PC-9 (cell line): Measurements from ENCODE around the gene LACTB. TPM values are rescaled to one million over a fixed set of nuclear protein-coding genes. Genes with fewer than 3 reads are reported as not detected.

ENCODE experiments used
- BruUV-seq: library from RNA; stranded (reverse); fragments of 400-500 nt; replicated peaks from 2 replicates; lab custom pipeline; 2021; lab: Mats Ljungman, UMichigan
- CTCF ChIA-PET: fragments of 300-600 bp; sonication (Branson Sonifier 250); formaldehyde crosslinking; loops from one replicate; lab custom pipeline; 2022; ENCODE audit warnings: antibody characterized with exemption; lab: Charles Lee
- POLR2A ChIA-PET: fragments of 300-600 bp; sonication (Branson Sonifier 250); formaldehyde crosslinking; loops from one replicate; lab custom pipeline; 2022; ENCODE audit warnings: antibody characterized with exemption; ENCODE audit not compliant: unreplicated experiment; lab: Charles Lee
- DNase-seq, 2 experiments: peaks; one replicate each; pipeline versions ENCODE4 v3.0.0 to v3.0.0-alpha.2; 2015 to 2022; ENCODE audit warnings: mixed read lengths in 1 of 2
- H2AFZ ChIP-seq: fragments of 200-600 bp; sonication (generic); 2 replicates; pipeline ENCODE4 v1.8.1; 2017; ENCODE audit warnings: antibody characterized with exemption
- H3F3A ChIP-seq: fragments of 200-600 bp; sonication (generic); 2 replicates; pipeline ENCODE4 v1.8.1; 2017; ENCODE audit warnings: antibody characterized with exemption, mild to moderate bottlenecking, low read depth; ENCODE audit not compliant: insufficient read depth
- H3K27ac ChIP-seq: fragments of 200-600 bp; sonication (generic); 2 replicates; pipeline ENCODE4 v1.6.1; 2016; ENCODE audit warnings: mixed run types
- H3K27me3 ChIP-seq: fragments of 200-600 bp; sonication (generic); 2 replicates; pipeline ENCODE4 v1.6.1; 2016; ENCODE audit warnings: low read depth, mixed run types; ENCODE audit not compliant: insufficient read depth
- H3K36me3 ChIP-seq: fragments of 200-600 bp; sonication (generic); 2 replicates; pipeline ENCODE4 v1.6.1; 2016; ENCODE audit warnings: low read depth, mixed run types
- H3K4me1 ChIP-seq: fragments of 200-600 bp; sonication (generic); replicated peaks from 2 replicates; pipeline ENCODE4 v1.6.1; 2016; ENCODE audit warnings: mixed run types; ENCODE audit not compliant: insufficient read depth
- H3K4me2 ChIP-seq: fragments of 200-600 bp; sonication (generic); 2 replicates; pipeline ENCODE4 v1.6.1; 2017; ENCODE audit warnings: mixed run types
- H3K4me3 ChIP-seq: fragments of 200-600 bp; sonication (generic); 2 replicates; pipeline ENCODE4 v1.6.1; 2016; ENCODE audit warnings: mixed run types
- H3K79me2 ChIP-seq: fragments of 200-600 bp; sonication (generic); 2 replicates; pipeline ENCODE4 v1.6.1; 2017; ENCODE audit warnings: low read depth, mixed run types
- H3K9me2 ChIP-seq: fragments of 200-600 bp; sonication (generic); 2 replicates; pipeline ENCODE4 v1.8.1; 2017; ENCODE audit warnings: mild to moderate bottlenecking; ENCODE audit not compliant: insufficient read depth
- H3K9me3 ChIP-seq: fragments of 200-600 bp; sonication (generic); 2 replicates; pipeline ENCODE4 v1.8.1; 2016; ENCODE audit warnings: low read depth; ENCODE audit not compliant: insufficient read depth
- H4K20me1 ChIP-seq: fragments of 200-600 bp; sonication (generic); 2 replicates; pipeline ENCODE4 v1.8.1; 2017; ENCODE audit not compliant: insufficient read depth
- CTCF ChIP-seq: fragments of 200-600 bp; sonication (generic); conservative IDR thresholded peaks from 2 replicates; pipeline ENCODE4 v1.6.1; 2017; ENCODE audit warnings: mixed run types, antibody characterized with exemption, mild to moderate bottlenecking, moderate library complexity
- EZH2 ChIP-seq: fragments of 200-600 bp; sonication (generic); IDR thresholded peaks from 2 replicates; pipeline ENCODE4 v1.8.0; 2017; ENCODE audit warnings: antibody characterized with exemption, low read depth
- intact Hi-C: fragments of 100-400 bp; cut with micrococcal nuclease; formaldehyde crosslinking; loops from one replicate; pipeline ENCODE4 v1.10.0; 2022; ENCODE audit not compliant: unreplicated experiment
- total RNA-seq: library from RNA; stranded (reverse); gene quantifications from 2 replicates; pipeline ENCODE4 v1.2.3, GENCODE V29; 2021

LACTB gene
- total RNA-seq, 1 experiment from 2014 or later: 17.1 TPM

- CTCF ChIA-PET: interaction anchor here (0.6 kb wide), 1 partner anchor 27 kb away, joined by 3 read pairs; no protein-coding TSS in a partner anchor
- Histone ChIP-seq H3K27ac (0 out of 2 replicates have a peak overlapping the region, but pooled peaks have one; percentile 61), H3K9me3 (no peaks in the 10 kb centered on the region), H3K27me3 (no peaks in the 10 kb centered on the region), H3K79me2 (peaks cover 10% of the 10 kb centered on the region), H3K9me2 (no peaks in the 10 kb centered on the region), H3K4me3 (peak overlapping the region; percentile 71), H2AFZ (peak overlapping the region; percentile 78; the same call in 1 of the 2 replicates), H4K20me1 (no peaks in the 10 kb centered on the region), H3K4me1 (peaks cover 13% of the 10 kb centered on the region), H3F3A (no peaks in the 10 kb centered on the region), H3K4me2 (peak overlapping the region; percentile 91), H3K36me3 (no peaks in the 10 kb centered on the region)
- no TSS peak for BruUV-seq
- intact Hi-C loops: loop anchor here (2.0 to 10.0 kb wide), 4 partner anchors 35 to 249 kb away; partner anchors contain the start of gene LACTB
- POLR2A ChIA-PET: interaction anchor here (0.7 kb wide), 1 partner anchor 263 kb away, joined by 3 read pairs; no protein-coding TSS in a partner anchor
- no peak for DNase-seq
- TF ChIP-seq CTCF: no peak
- no peak for TF ChIP-seq EZH2
These were observed 34.5 kb downstream of the LACTB start for GRCh38 chr15:63156086-63156710.

- Histone ChIP-seq H2AFZ (peak overlapping the region; percentile 78), H3K4me1 (peaks cover 13% of the 10 kb centered on the region), H3K27me3 (no peaks in the 10 kb centered on the region), H3K4me3 (peak overlapping the region; percentile 71), H3K36me3 (no peaks in the 10 kb centered on the region), H3K27ac (peak overlapping the region; percentile 61), H4K20me1 (no peaks in the 10 kb centered on the region), H3K9me2 (no peaks in the 10 kb centered on the region), H3K79me2 (peaks cover 10% of the 10 kb centered on the region), H3F3A (no peaks in the 10 kb centered on the region), H3K4me2 (peak overlapping the region; percentile 91), H3K9me3 (no peaks in the 10 kb centered on the region)
- no peak for DNase-seq
- TF ChIP-seq EZH2: no peak
- no peak for TF ChIP-seq CTCF
- intact Hi-C loops: loop anchor here (1.0 to 10.0 kb wide), 6 partner anchors 34 to 248 kb away; partner anchors contain the start of genes APH1B and LACTB
- ChIA-PET CTCF (no interaction called here), POLR2A (interaction anchor here (0.6 to 1.0 kb wide), 2 partner anchors 52 to 415 kb away, joined by 3 to 5 read pairs; no protein-coding TSS in a partner anchor)
- TSS peak; percentile 68 for BruUV-seq
These were observed 35.1 kb downstream of the LACTB start for GRCh38 chr15:63156755-63157117.

GRCh38 chr15:63157118-63157843, 35.6 kb downstream of the LACTB start, which contains the start of gene RPS27L:
Gene RPS27L, minus strand, starts transcription at chr15:63157477. Its CDS starts 72 bp downstream, at chr15:63157405.
- Histone ChIP-seq H3F3A (no peaks in the 10 kb centered on the region), H3K79me2 (peaks cover 10% of the 10 kb centered on the region), H3K9me3 (no peaks in the 10 kb centered on the region), H3K4me2 (peak within 1 kb of the TSS; percentile 91), H3K9me2 (no peaks in the 10 kb centered on the region), H3K27ac (peak within 1 kb of the TSS; percentile 61), H3K4me1 (peaks cover 13% of the 10 kb centered on the region), H3K36me3 (no peaks in the 10 kb centered on the region), H3K27me3 (no peaks in the 10 kb centered on the region), H3K4me3 (peak within 1 kb of the TSS; percentile 71), H4K20me1 (no peaks in the 10 kb centered on the region), H2AFZ (peak within 1 kb of the TSS; percentile 78)
- ChIA-PET CTCF (no interaction called here), POLR2A (interaction anchor here (0.5 to 1.0 kb wide), 6 partner anchors 9 to 417 kb away, joined by 3 to 5 read pairs (median 4); no protein-coding TSS in a partner anchor)
- no peak for TF ChIP-seq EZH2
- no peak for TF ChIP-seq CTCF
- DNase-seq: peak; percentile 75 to 84
- no TSS peak for BruUV-seq
- intact Hi-C loops: loop anchor here (1.0 to 10.0 kb wide), 6 partner anchors 34 to 248 kb away; partner anchors contain the start of genes APH1B and LACTB
